ENCODE measurements around the gene PPP1R14B.

GRCh38 chr11:64291262-64291751 is 44.6 kb upstream of the PPP1R14B start, which contains the start of gene KCNK4:
- TF ChIP-seq EZH2 (IDR thresholded peaks at IDR 0.05; ENCODE audit: insufficient read depth, poor library complexity, severe bottlenecking) (no peak), EZH2phosphoT487 (IDR thresholded peaks at IDR 0.05; ENCODE audit: insufficient read depth, low read depth) (no peak)

Data from GM23248 (cell line).